A673 (cell line): Measurements from ENCODE around the gene SNRPD2. TPM values are rescaled to one million over a fixed set of nuclear protein-coding genes. Genes with fewer than 3 reads are reported as not detected.
A peak's percentile ranks its signal among the peaks of the same experiment; 100 is the strongest.

Source experiments
- BruUV-seq: library from RNA; stranded (reverse); fragments of 400-500 nt; replicated peaks from 2 replicates; lab custom pipeline; 2021; lab: Mats Ljungman, UMichigan
- CTCF ChIA-PET: fragments of 300-600 bp; sonication (Branson Sonifier 250); formaldehyde crosslinking; loops from one replicate; lab custom pipeline; 2022; ENCODE audit warnings: antibody characterized with exemption; lab: Charles Lee
- POLR2A ChIA-PET: fragments of 300-600 bp; sonication (Branson Sonifier 250); formaldehyde crosslinking; loops from one replicate; lab custom pipeline; 2022; ENCODE audit warnings: antibody characterized with exemption; ENCODE audit not compliant: low non-redundant PET; lab: Charles Lee
- DNase-seq: peaks from one replicate; pipeline ENCODE4 v3.0.0-alpha.2; 2015; ENCODE audit warnings: low spot score
- H3K27ac ChIP-seq: fragments of 200-600 bp; sonication (generic); 2 replicates; pipeline ENCODE4 v1.5.1; 2016; ENCODE audit warnings: mixed run types, low read depth, mild to moderate bottlenecking, mixed read lengths, antibody characterized with exemption, low read length; ENCODE audit not compliant: poor library complexity, severe bottlenecking
- H3K27me3 ChIP-seq: fragments of 200-600 bp; sonication (generic); replicated peaks from 2 replicates; pipeline ENCODE4 v1.6.1; 2017; ENCODE audit warnings: mixed run types, low read depth, mild to moderate bottlenecking, mixed read lengths, antibody characterized with exemption, low read length; ENCODE audit not compliant: insufficient read depth, poor library complexity
- H3K36me3 ChIP-seq: fragments of 200-600 bp; sonication (generic); 2 replicates; pipeline ENCODE4 v1.6.1; 2016; ENCODE audit warnings: mixed run types, mild to moderate bottlenecking, mixed read lengths, antibody characterized with exemption, low read length; ENCODE audit not compliant: insufficient read depth, poor library complexity, severe bottlenecking
- H3K4me1 ChIP-seq: fragments of 200-600 bp; sonication (generic); 2 replicates; pipeline ENCODE4 v1.6.1; 2017; ENCODE audit warnings: mixed run types, mild to moderate bottlenecking, mixed read lengths, antibody characterized with exemption, low read length; ENCODE audit not compliant: insufficient read depth, poor library complexity, severe bottlenecking
- H3K4me3 ChIP-seq: fragments of 200-600 bp; sonication (generic); 2 replicates; pipeline ENCODE4 v1.5.1; 2016; ENCODE audit warnings: low read depth, mixed run types, mild to moderate bottlenecking, mixed read lengths, low read length; ENCODE audit not compliant: poor library complexity, severe bottlenecking
- H3K9me3 ChIP-seq: fragments of 200-600 bp; sonication (generic); 2 replicates; pipeline ENCODE4 v1.6.1; 2016; ENCODE audit warnings: mixed run types, low read depth, mild to moderate bottlenecking, mixed read lengths, antibody characterized with exemption, low read length; ENCODE audit not compliant: poor library complexity, severe bottlenecking
- EZH2 ChIP-seq: fragments of 200-600 bp; sonication (generic); IDR thresholded peaks from 2 replicates; pipeline ENCODE4 v1.6.1; 2017; ENCODE audit warnings: borderline replicate concordance, low read depth, mild to moderate bottlenecking, mixed read lengths, antibody characterized with exemption, low read length; ENCODE audit not compliant: poor library complexity, severe bottlenecking
- intact Hi-C: fragments of 100-400 bp; cut with micrococcal nuclease; formaldehyde crosslinking; loops from one replicate; pipeline ENCODE4 v1.10.0; 2022; ENCODE audit not compliant: unreplicated experiment
- total RNA-seq: library from RNA; stranded (reverse); gene quantifications from 2 replicates; pipeline ENCODE4 v1.2.3, GENCODE V29; 2021
- TF ChIP-seq, protein P1 (sequence below): fragments of 300-800, 200-600 bp; sonication (generic); conservative IDR thresholded peaks from 2 replicates; pipeline ENCODE4 v1.5.1; 2017; ENCODE audit warnings: low read depth, mild to moderate bottlenecking, antibody characterized with exemption, low read length, moderate library complexity, mixed read lengths

Gene SNRPD2
- total RNA-seq, 1 experiment from 2014 or later, result 597 TPM

DNA sequence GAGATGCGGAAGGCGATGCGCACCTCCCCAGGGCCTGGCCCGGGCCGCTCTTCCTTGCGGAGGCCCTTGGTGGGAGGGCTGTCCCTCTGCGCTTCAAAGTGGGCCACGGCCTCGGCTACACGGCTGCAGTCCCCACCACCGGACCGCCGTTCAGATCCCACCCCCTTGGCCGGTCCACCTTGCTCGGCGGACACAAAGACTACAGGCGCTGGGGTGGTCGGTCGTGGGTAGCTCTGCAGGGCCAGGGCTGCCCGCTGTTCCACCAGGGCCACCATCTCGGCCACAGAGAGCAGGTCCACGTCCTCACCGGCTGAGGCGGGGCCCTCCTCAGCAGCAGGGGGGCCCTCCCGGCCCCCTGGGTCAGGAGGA, 20.9 kb upstream of the SNRPD2 start:
- no TSS peak for BruUV-seq

DNA sequence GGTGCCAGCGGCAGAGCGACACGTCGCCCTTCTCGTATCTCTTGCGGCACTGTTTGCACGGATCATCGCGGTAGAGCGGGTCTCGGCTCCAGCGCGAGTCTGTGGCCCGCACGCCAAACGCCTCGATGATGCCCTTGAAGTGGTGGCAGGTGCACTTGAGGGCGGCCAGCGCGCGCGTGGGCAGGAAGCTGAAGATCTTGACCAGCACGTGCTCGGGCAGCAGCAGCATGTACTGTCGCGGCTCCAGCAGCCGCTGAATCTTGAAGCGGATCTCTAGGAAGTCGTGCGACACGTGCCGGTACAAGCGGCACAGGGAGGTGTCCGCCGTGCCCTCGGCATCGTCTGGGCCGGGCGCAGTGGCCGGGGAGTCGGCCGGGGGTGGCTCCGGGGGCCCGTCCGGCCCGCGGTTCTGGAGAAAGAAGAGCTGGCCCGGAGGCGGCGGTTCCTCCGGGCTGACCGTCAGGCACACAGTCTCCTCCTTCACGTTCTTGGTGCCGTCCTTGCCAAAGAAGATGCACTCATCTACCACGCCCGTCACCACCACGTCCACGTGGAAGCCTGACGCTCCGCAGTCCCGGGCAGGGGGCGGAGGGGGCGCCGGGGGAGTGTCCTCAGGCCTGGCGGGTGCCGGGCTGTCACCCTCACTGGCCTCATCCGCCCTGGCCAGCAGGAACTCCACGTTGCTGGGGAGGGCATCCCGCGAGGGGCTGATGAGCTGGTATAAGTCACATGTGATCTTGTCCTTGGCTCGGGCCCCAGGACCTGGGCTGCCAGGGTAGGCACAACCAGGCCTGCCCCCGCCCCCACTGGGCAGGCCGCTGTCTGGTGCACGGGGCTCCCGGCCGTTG, 20.3 kb upstream of the SNRPD2 start:
- no peak overlapping the region for H3K27ac ChIP-seq
- intact Hi-C loops, result no loop called here
- ChIA-PET CTCF (no interaction called here), POLR2A (no interaction called here)
- no peaks in the 10 kb centered on the region for H3K27me3 ChIP-seq
- peaks cover 7% of the 10 kb centered on the region for H3K36me3 ChIP-seq
- no peaks in the 10 kb centered on the region for H3K9me3 ChIP-seq
- no peak for TF ChIP-seq EZH2
- TF ChIP-seq, protein P1, sequence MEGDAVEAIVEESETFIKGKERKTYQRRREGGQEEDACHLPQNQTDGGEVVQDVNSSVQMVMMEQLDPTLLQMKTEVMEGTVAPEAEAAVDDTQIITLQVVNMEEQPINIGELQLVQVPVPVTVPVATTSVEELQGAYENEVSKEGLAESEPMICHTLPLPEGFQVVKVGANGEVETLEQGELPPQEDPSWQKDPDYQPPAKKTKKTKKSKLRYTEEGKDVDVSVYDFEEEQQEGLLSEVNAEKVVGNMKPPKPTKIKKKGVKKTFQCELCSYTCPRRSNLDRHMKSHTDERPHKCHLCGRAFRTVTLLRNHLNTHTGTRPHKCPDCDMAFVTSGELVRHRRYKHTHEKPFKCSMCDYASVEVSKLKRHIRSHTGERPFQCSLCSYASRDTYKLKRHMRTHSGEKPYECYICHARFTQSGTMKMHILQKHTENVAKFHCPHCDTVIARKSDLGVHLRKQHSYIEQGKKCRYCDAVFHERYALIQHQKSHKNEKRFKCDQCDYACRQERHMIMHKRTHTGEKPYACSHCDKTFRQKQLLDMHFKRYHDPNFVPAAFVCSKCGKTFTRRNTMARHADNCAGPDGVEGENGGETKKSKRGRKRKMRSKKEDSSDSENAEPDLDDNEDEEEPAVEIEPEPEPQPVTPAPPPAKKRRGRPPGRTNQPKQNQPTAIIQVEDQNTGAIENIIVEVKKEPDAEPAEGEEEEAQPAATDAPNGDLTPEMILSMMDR, result no peak
- no peak for DNase-seq
- no TSS peak for BruUV-seq
- H3K4me1 ChIP-seq, result no peaks in the 10 kb centered on the region
- no peak overlapping the region for H3K4me3 ChIP-seq

More for the DNA sequence above, 20.9 kb upstream of the SNRPD2 start:
- H3K4me1 ChIP-seq, result peaks cover under 1% of the 10 kb centered on the region
- no peak overlapping the region for H3K27ac ChIP-seq
- H3K9me3 ChIP-seq, result no peaks in the 10 kb centered on the region
- TF ChIP-seq, protein P1, result no peak
- TF ChIP-seq EZH2, result no peak
- ChIA-PET POLR2A (no interaction called here), CTCF (no interaction called here)
- intact Hi-C loops, result no loop called here
- H3K27me3 ChIP-seq, result no peaks in the 10 kb centered on the region
- no peak for DNase-seq
- peaks cover 7% of the 10 kb centered on the region for H3K36me3 ChIP-seq
- no peak overlapping the region for H3K4me3 ChIP-seq

DNA sequence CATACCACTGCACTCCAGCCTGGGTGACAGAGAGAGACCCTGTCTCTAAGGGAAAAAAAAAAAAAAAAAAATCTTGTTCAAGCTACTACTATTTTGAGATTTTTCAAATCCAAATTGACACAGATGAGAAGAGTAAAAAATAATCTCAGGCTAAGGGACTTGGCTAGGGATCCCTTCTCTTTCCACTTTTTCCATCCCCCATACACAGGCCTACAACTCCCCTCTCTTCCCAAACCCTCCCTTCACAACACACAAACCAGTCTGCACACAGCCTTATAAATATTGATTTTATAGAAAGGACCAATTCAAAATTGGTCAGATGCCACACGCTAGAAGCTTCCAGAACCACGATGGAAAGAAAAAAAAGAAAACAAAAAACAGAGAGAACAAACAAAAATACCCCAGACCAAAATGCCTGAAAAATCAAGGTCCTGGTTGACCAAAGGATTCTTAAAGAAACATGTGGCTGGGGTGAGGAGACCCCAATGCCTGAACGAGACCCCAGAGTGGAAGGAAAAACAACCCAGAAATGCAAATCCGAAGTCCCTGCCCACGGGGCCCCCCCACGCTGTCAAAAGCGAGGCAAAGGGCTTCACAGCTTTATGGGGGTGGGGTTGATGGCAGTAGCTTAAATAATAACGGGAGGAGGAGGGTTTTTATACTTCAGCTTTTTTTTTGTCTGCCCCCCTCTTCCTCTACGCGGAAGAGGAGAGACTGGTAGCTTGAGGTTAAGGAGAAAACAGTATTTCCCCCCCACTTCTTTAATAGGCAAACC, 18.8 kb upstream of the SNRPD2 start:
- CTCF ChIA-PET, result interaction anchor here (1.1 kb wide), 1 partner anchor 19 kb away, joined by 3 read pairs; the partner anchor contains the start of genes QPCTL and SNRPD2
- Histone ChIP-seq H3K9me3 (no peaks in the 10 kb centered on the region), H3K27me3 (no peaks in the 10 kb centered on the region), H3K36me3 (peaks cover 7% of the 10 kb centered on the region), H3K27ac (peak overlapping the region; percentile 18), H3K4me3 (no peak overlapping the region), H3K4me1 (no peaks in the 10 kb centered on the region)
- DNase-seq, result no peak
- POLR2A ChIA-PET, result no interaction called here
- TF ChIP-seq EZH2, result no peak
- TF ChIP-seq, protein P1, result no peak
- BruUV-seq, result no TSS peak
- intact Hi-C loops, result no loop called here
